Activated T-helper 1 cell treated with anti-CD3 and anti-CD28 coated beads, Interleukin-2, amount 50 U/mL, for 16 hours (primary cell): ENCODE results near the gene KRTAP4-8.
"Not testable (repeated sequence)": the region's sequence is repeated elsewhere in the genome, so short reads cannot be mapped to it uniquely, and the experiment has no call there.

ENCODE experiments used
- DNase-seq, 2 donors: peaks; one replicate each; pipeline ENCODE4 v3.0.0-alpha.2; 2020; ENCODE audit warnings: low read depth in 1 of 2, low spot score in 1 of 2

KRTAP4-8 gene

GRCh38 chr17:41065829-41066624 is 31.9 kb downstream of the KRTAP4-8 start, which contains the start of gene KRTAP2-4:
TSS of gene KRTAP2-4 (minus strand) at chr17:41065879. CDS start at chr17:41065845, 34 bp downstream.
- DNase-seq: no peak

- DNase-seq: not testable (repeated sequence)
Measured at GRCh38 chr17:41065016-41065689, 32.8 kb downstream of the KRTAP4-8 start.

DNA sequence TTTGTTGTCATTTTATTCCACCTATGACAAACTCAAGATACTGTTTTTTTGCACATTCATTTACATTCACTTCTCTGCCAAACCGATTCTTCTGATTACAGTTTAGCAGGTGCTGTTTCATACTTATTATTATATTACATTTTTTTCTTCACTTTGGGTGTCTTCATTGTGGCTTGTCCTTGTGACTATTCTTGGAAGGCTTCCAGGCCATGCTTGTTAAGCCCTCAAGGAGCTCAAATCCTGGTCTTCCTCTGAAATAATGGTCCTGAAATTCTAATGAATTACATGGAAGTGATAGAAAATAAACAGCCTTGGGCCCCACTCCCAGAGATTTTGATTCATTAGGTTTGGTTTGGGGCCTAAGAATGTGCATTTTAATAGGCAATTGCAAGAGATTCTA is 33.6 kb downstream of the KRTAP4-8 start:
- DNase-seq: no peak

GRCh38 chr17:41063449-41063848 is 34.5 kb downstream of the KRTAP4-8 start:
- no peak for DNase-seq

DNA sequence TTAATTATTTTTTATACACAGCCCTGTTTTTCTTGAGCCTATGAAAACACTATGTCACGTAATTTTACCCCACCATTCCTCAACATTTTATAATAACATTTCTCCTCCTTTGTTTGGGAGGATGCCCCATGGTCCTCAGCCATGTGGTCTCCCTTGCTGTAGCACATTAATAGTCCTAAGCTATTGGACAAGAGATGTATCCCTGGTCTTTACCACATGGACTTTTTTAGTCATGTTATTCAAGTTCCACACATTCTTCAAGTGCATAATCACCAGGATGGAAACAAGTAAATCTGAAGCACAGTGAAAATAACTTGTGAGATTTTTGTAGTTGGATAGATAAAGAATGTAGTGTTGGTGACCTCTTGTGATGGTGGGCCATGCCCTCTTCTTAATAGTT is 36.0 kb downstream of the KRTAP4-8 start:
- no peak for DNase-seq

DNA sequence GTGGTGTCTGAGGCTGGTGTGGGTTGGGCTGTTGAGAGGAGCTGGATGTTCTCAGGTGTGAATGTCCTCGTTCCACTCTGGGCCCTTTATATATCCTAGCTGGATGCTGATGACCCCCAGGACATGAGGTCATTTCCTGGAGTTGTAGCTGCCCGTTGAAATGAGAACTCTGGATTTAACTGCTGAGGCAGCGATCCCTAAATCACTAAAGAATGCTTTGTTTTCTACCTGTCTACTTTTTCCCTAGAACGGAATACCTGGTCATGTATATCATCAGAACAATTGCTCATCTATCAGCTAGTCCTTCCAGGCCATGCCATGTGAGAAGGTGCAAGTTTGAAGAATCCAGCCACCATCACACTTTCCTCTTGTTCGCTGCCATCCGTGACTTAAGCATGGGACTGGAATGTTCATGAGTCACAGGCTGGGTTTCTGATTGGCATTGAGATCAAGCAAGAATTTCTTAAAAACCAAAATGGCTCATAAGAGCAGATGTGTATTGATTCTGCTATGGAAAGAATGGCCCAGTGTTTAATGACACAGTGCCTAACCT is 37.8 kb downstream of the KRTAP4-8 start, which contains the start of gene KRTAP2-3:
TSS of gene KRTAP2-3 (minus strand) at position 63 of the 553 bp plus-strand sequence. CDS start 64 bp downstream, outside the sequence.
- no peak for DNase-seq

- DNase-seq: not testable (repeated sequence)
Measured at GRCh38 chr17:41059276-41060051, 38.5 kb downstream of the KRTAP4-8 start.

- DNase-seq: no peak
Measured at GRCh38 chr17:41058741-41059140, 39.2 kb downstream of the KRTAP4-8 start.

GRCh38 chr17:41057547-41057946 is 40.4 kb downstream of the KRTAP4-8 start:
- no peak for DNase-seq

GRCh38 chr17:41055130-41055529 is 42.8 kb downstream of the KRTAP4-8 start, which contains the start of gene KRTAP2-2:
TSS of gene KRTAP2-2 (minus strand) at chr17:41055230. CDS start at chr17:41055211, 19 bp downstream.
- DNase-seq: not testable (repeated sequence)

- not testable (repeated sequence) for DNase-seq
Measured at GRCh38 chr17:41054556-41054955, 43.4 kb downstream of the KRTAP4-8 start.

DNA sequence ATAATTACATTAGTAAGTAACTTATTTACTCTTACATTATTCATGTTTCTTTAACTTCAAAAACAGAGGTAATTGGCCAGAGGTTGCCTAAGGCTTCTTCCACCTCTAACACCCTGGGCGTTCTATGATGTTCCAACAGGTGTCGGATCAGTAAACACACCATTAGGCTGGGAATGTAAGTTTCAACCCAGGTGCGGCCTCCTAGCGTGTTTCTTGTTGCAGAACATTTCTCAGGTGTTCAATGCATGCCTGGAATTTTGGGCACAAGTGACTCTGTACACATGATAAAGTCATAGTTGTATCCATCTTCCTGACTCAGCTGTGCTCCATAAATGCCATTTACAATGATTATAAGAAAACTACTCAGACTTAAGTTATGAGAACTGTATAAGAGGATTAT is 43.9 kb downstream of the KRTAP4-8 start:
- no peak for DNase-seq

GRCh38 chr17:41052566-41052965 is 45.4 kb downstream of the KRTAP4-8 start:
- DNase-seq: no peak

DNA sequence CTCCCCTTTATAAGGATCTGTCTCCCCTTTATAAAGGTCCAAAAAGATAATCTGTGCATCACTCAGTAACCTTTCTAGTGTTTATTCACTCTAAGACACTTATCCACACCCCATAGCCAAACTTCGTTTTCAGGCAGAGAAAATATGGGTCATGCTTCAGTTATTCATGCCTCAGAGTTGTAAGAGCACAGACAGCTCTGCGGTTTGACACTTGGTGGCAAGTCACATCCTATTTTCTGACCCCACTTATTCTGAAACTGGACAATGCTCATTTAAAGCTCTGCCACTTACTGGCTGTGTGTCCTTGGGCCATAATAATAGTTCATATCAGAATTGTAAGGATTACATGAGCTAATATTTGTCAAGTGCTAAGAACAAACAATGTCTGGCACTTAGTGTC is 48.8 kb downstream of the KRTAP4-8 start:
- no peak for DNase-seq

DNA sequence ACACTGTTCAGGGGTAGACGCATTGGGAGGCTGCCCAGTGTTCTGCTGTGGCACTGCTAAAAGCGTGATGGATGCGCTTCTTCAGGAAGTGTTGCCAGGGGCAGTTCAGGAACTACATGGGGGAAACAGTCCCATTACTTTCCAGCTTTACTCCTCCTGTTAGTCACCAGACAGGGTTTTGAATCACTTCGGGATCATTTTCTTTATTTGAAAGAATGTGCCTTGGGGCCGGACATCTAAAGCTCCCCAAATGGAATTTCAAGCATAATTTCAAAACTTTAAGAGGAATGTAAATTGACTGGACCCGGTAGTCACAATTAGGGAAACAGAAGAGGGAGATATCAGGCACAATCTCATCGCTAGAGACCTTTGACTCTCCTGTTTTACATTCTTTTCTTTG is 49.5 kb downstream of the KRTAP4-8 start:
- DNase-seq: no peak
